HL-60/S4 treated with retinoic acid at 250 ng/mL for 4 days and 3 days (cell line): Measurements from ENCODE around the gene TOMM40.
"Not testable (repeated sequence)": the region's sequence is repeated elsewhere in the genome, so short reads cannot be mapped to it uniquely, and the experiment has no call there.

Experiments
- in situ Hi-C: fragments of 300-500 bp; cut with MboI; formaldehyde crosslinking; loops from 2 replicates; pipeline ENCODE4 v1.7.0; 2022; ENCODE audit warnings: low sequenced_read_pairs

The TOMM40 gene

GRCh38 chr19:44869733-44870470, 21.2 kb upstream of the TOMM40 start:
- in situ Hi-C loops: no loop called here

GRCh38 chr19:44871809-44872208, 19.2 kb upstream of the TOMM40 start:
- in situ Hi-C loops: no loop called here

GRCh38 chr19:44872661-44873060, 18.4 kb upstream of the TOMM40 start:
- in situ Hi-C loops: no loop called here

DNA sequence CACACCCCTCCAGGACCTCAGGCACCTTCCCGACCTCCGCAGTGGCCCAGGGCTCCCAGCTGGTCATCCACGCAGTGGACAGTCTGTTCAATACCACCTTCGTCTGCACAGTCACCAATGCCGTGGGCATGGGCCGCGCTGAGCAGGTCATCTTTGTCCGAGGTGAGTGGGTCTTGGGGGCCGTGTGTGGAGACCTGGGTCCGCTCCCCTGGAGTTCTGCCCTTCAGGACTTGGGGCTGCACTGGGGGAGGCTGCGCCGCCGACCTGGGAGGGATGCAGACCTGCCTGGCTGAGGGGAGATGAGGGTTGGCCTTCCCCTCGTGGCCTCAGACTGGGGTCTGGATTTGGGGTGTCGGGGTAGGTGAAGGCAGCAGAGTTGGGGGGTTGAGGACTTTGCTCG, 16.7 kb upstream of the TOMM40 start:
- in situ Hi-C loops: no loop called here

DNA sequence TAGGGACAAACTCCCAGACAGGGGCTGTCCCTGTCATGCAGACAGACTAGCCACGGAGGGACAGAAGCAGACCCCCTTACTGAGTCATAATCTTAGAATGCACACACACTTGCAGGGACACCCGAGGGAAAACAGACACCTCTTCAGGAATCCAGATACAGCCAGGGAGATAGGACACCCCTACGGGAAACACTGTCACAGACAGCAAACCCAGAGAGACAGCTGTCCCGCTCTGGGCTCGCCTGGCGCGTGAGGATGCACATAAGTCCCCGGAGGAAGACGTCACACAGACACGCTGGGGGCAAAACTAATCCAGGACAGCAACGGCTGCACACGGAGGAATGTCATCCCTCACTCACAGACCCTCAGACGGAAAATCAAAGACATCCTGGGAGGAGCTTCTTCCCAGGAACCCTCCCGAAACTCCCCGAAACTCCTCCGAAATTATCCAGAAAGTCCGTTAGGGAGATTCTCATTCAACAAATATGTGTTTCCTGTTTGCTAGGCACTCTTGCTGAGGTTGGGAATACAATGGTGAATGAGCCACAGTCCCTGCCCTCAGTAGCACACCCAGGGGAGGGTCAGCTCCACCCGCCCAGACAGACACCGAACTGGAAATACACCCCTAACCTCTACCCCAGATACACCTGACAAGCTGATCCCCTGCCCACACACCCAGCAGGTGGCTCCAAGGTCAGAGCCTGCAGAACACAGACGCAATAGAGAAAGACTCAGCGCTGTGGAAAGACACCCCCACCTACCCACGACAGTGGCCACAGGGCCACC, 15.2 kb upstream of the TOMM40 start:
- in situ Hi-C loops: no loop called here

GRCh38 chr19:44876930-44877535, 14.0 kb upstream of the TOMM40 start:
- in situ Hi-C loops: no loop called here

DNA sequence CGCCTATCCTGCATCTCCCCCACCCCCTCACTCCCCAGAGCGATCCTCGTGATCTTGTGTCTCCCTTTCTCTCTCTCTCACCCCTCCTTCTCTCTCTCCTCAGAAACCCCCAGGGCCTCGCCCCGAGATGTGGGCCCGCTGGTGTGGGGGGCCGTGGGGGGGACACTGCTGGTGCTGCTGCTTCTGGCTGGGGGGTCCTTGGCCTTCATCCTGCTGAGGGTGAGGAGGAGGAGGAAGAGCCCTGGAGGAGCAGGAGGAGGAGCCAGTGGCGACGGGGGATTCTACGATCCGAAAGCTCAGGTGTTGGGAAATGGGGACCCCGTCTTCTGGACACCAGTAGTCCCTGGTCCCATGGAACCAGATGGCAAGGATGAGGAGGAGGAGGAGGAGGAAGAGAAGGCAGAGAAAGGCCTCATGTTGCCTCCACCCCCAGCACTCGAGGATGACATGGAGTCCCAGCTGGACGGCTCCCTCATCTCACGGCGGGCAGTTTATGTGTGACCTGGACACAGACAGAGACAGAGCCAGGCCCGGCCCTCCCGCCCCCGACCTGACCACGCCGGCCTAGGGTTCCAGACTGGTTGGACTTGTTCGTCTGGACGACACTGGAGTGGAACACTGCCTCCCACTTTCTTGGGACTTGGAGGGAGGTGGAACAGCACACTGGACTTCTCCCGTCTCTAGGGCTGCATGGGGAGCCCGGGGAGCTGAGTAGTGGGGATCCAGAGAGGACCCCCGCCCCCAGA, 12.8 kb upstream of the TOMM40 start:
- in situ Hi-C loops: no loop called here

DNA sequence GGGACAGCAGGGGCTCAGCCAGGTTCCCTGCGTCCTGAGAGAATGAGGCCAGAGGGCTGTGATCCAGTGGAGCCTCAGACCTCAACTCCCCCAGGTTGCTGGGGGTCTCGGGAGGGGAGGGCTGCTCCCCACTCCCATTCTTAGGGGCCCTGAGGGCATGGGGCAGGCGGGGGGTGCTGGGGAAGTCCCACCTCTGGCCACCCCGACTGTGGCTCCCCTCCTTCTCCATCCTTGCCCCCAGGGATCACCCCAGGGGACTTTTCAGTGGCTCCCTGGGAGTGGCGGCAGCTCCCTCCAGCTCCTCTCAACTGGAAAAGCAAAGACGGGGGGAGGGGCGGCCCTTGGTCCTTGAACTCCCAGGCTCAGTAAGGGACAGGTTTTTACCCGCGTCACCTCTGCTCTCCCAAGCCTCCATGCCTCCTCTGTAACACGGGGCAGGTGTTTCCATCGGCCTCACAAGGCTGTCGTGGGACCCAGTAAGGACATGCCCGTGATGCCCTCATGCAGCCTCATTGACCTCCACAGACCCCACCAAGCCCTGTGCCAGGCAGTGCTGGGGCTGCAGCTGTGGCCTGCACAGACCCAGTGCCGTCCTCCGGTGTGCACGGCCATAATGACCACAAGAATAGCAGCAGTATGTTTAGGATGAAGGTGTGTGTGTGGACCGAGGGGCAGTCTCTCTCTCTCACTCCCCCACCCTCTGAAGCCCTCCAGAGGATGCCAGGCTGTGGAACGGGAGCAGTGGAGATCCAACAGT, 11.6 kb upstream of the TOMM40 start:
- in situ Hi-C loops: no loop called here

DNA sequence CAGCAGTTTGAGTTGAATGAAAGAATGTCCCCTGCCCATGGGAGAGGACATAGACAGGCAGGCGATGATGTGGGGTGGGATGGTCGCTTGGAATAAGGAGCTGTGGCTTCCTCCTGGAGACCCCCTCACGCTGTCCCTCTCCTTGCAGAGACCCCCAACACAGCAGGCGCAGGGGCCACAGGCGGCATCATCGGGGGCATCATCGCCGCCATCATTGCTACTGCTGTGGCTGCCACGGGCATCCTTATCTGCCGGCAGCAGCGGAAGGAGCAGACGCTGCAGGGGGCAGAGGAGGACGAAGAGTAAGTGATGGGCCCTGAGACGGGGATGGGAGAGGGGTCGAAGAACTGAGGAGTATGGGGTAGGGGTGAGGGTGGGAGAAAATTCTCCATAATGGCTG, 9.0 kb upstream of the TOMM40 start:
- in situ Hi-C loops: no loop called here

DNA sequence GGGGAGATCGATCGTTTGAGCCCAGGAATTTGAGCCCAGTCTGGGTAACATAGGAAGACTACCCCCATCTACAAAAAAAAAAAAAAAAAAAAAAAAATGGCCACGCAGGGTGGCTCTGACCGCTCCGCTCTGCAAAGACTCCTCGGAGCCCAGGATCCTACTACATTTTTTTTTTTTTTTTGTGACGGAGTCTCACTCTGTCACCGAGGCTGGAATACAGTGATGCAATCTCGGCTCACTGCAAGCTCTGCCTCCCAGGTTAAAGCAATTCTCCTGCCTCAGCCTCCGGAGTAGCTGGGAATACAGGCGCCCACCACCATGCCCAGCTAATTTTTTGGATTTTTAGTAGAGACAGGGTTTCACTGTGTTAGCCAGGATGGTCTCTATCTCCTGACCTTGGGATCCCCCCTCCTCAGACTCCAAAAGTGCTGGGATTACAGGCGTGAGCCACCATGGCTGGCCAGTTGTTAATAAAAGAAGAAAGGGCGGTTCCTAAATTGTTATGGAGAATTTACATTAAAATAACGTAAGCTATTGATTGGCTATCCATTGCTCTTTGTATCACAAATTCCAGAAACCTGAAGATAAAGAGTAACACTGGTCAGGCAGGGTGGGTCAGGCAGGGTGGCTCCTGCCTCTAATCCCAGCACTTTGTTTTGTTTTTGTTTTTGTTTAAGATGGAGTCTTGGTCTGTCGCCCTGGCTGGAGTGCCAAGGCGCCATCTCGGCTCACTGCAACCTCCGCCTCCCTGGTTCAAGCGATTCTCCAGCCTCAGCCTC, 8.2 kb upstream of the TOMM40 start:
- in situ Hi-C loops: not testable (repeated sequence)

- in situ Hi-C loops: no loop called here
These were observed 7.1 kb upstream of the TOMM40 start for GRCh38 chr19:44883922-44884321.

DNA sequence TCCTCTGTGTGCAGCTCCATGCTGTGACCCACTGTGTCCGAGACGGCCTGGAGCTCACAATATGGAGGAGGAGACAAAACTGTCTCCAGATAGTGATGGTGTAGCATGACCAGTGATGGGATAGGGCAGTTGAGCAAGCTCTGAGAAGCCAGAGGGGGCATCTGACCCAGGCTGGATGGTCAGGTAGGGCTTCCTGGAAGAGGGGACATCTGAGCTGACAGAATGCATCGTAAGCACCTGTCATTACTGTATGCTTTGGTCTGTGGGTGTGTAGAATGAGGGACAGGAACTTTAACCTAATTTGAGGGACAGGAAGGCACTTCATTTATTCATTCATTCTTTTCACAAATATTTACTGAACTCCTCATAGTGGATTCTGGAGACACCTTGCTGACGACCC, 6.5 kb upstream of the TOMM40 start:
- in situ Hi-C loops: no loop called here

GRCh38 chr19:44886141-44886540, 4.9 kb upstream of the TOMM40 start:
- in situ Hi-C loops: no loop called here

DNA sequence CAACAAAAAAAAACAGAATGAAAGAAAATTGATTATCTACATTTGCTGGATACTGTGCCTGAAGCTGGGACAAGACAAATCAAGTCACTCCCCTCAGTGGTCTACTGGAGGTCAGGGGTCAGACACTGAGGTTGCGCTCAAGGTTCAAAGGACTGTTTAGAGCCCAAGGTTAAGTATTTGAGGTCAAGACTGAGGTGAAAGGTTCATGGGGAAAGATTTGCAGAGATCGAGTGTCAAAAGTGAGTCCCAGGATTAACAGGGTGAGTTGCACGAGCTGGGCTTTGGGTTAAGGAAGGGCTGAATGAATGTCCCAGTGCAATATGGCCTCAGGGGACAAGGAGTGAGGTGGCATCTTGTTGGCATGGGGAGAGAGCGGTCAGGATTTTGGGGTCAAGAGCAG, 3.4 kb upstream of the TOMM40 start:
- in situ Hi-C loops: no loop called here

- in situ Hi-C loops: not testable (repeated sequence)
These were observed 2.7 kb upstream of the TOMM40 start for GRCh38 chr19:44888335-44888734.

- in situ Hi-C loops: no loop called here
These were observed 1.2 kb upstream of the TOMM40 start for GRCh38 chr19:44889830-44890365.

DNA sequence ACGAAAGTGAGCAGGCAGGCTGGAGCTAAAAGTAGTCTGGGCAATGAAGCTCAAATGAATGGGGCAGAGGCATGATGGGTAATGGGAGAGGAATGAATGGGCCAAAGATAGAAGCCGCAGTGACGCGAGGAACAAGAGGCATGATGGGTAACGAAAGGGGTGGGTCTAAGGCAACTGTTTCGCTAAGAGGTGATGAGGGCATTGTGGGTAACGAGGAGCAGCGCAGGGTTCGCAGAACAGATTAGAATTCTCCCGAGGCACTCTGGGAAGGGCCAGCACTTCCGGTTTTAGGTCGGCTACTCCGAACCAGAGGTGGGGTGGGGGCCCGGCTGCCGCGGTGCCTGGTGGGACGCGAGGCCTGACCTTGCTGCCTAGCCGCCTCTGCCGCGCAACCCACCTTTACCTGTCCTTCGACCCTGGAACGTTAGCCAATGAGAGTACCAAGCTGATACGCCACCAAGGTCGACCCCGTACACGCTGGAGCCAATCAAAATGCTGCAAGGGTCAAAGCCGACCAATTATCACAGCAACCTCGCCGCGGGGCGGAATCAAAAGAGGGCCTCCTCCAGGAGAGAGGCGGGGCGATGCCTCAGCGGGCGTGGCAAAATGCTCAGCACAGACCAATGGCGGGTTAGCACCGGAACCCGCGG, 563 bp upstream of the TOMM40 start:
- in situ Hi-C loops: no loop called here

GRCh38 chr19:44892932-44893331, 1.9 kb downstream of the TOMM40 start:
- in situ Hi-C loops: no loop called here
